Stimulated activated CD4-positive, alpha-beta T cell treated with anti-CD3 and anti-CD28 coated beads, Interleukin-15, amount 100 ng/mL, for 24 hours (primary cell): ENCODE measurements around the gene CDC20B.
"Not testable (repeated sequence)": the region's sequence is repeated elsewhere in the genome, so short reads cannot be mapped to it uniquely, and the experiment has no call there.

ENCODE experiments used
- DNase-seq: peaks from one replicate; pipeline ENCODE4 v3.0.0-alpha.2; 2020

The CDC20B gene

GRCh38 chr5:55104036-55104772 lies 68.8 kb downstream of the CDC20B start:
- no peak for DNase-seq

DNA sequence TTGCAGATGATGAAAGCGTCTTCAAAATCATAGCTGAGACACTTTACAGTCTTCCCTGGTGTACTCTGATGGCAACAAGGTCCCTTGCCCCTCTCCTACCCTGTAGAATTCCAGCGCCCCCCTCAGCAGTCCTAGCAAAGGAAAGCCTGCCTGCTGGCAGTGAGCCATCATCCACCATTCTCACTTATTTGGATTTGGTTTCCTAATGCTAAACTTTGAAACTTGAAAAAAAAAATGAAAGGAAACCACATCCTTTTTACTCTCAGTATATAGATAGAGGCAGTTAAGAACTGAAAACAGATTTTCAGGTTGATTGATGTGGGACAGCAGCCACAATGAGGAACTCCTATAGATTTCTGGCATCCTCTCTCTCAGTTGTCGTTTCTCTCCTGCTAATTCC lies 70.6 kb downstream of the CDC20B start, which contains the start of gene GZMA:
Gene GZMA, plus strand, starts transcription at position 299 of the 400 bp plus-strand sequence. Its CDS starts 37 bp downstream, at position 336.
- DNase-seq, result peak; percentile 34

GRCh38 chr5:55101556-55102276 lies 71.3 kb downstream of the CDC20B start:
- no peak for DNase-seq

GRCh38 chr5:55101148-55101547 lies 71.8 kb downstream of the CDC20B start:
- not testable (repeated sequence) for DNase-seq

GRCh38 chr5:55096861-55097260 lies 76.1 kb downstream of the CDC20B start:
- no peak for DNase-seq

DNA sequence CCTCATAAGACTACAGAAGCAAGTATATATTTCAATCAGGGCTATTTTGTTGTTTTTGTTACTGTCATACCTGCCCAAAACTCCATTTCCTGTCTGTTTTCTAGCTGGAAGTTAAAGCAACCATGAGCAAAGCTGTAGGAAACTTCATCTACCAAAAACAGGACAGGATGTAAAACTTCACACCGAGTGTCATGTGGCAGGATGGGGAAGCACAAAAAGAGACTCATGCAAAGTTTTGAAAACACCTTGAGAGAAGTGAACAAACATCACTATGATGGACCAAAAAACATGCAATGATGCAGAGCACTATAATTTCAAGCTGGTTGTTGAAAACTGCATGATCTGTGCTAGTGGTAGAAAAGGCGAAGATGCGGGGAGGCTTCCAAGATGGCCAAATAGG lies 76.8 kb downstream of the CDC20B start:
- DNase-seq, result no peak

DNA sequence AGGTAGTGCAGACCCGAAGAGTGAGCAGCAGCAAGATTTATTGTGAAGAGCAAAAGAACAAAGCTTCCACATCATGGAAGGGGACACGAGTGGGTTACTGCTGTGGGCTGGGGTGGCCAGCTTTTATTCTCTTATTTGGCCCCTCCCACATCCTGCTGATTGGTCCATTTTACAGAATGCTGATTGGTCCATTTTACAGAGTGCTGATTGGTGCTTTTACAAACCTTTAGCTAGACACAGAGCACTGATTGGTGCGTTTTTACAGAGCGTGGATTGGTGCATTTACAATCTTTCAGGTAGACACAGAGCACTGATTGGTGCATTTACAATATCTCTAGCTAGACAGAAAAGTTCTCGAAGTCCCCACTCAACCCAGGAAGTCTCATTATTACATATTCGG lies 82.0 kb downstream of the CDC20B start:
- DNase-seq, result not testable (repeated sequence)

GRCh38 chr5:55089301-55089700 lies 83.7 kb downstream of the CDC20B start:
- not testable (repeated sequence) for DNase-seq

GRCh38 chr5:55081541-55081940 lies 91.4 kb downstream of the CDC20B start:
- DNase-seq, result no peak

DNA sequence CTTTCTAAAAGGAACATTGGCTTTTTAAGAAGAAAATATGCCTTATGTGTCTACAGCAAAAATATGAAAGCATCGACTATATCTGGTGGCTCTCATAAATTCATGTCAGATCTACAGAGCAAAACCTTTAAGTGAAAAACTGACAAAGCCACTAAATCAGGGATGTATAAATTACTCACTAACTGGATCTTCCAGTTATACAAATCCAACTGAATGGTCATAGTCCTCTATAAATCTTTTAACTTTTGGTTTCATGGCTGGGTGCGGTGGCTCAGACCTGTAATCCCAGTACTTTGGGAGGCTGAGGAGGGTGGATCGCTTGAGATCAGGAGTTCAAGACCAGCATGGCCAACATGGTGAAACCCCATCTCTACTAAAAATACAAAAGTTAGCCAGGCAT lies 99.8 kb downstream of the CDC20B start:
- no peak for DNase-seq

DNA sequence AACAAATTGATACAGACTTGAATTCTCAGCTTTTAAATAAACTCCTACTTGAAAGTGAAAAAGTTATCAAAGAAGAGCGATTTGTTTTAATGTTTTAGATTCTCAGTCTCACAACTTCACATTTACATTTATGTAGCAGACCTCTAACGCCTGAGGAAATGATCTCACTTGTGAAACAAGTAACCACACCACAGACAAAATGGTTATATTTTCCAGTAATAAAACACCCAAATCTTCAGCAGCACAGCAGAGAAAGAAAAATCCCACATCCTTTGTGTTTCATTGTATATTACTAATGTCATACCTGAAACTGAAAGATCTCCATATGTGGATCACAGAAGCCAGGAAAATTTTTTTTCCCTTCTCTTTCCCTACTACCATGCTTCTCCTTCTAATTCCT lies 100.3 kb downstream of the CDC20B start:
- DNase-seq, result no peak

DNA sequence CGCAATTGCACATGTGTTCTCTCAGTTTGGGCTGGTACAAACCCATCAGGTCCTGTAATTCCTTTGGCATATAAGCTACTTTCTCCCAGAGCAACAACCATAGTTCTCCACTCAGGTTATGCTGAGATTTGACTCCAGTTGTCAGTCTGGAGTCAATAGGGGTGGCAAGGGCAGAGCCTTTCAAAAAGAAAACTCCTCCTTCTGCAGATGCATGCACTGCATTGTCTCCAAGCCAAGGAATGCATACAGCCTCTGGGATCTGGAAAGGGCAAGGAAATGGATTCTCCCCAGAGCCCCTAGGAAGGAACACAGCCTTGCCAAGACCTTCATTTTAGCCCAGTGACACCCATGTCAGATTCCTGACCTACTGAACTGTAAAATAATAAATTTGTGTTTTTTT lies 101.6 kb downstream of the CDC20B start:
- no peak for DNase-seq

DNA sequence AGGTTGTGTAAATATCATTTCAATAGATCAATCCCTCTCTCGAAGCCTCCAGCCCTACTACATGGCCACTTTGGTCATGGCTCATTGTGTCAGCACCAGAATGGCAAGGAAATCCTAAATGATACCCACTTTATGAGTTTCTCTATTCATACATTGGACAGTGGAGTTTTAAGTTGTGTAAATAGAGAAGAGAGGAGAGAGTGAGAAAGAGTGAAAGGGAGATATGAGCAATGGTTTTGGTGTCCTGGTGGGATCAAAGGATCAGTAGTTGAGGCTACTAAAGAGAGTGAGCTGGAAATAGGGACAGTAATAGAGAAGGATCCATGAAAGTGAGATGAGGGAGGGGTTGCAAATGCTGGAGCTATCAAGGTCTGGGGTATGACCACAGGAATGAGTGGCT lies 102.0 kb downstream of the CDC20B start:
- no peak for DNase-seq

DNA sequence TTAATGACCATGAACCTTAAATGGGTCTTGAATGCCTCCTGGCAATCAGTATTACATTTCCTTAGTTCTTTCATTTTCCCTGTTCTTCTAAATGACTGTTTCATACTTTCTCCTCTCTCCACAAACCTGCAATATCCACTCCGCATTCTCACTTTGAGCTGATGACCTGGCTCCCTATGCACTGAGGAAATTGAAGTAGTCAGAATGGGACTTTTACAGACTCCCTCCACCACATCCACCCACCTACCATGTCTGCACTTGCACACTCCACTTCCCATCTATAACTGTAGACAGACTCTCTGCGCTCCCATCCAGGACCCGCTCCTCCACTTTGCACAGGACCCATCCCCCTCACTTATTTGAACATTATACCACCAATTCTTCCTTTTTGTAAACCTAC lies 106.7 kb downstream of the CDC20B start:
- DNase-seq, result no peak

DNA sequence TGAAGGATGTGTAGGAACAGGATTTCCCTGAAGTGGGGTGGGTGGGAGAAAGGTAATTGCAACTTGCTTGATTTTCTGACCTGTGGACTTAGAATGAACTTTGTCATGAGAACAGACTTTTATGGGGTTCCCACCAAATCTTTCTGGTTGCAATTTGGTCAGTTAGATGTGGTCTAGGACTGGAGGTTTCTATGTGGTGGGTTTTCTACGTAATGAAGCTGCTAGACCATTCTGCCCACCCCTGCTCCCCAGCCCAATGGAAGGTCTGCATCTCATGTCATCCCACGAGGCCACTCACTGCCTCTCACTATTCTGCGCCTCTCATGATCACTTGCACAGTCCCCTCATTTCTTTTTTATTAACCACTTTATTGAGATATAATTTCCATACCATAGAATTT lies 108.5 kb downstream of the CDC20B start:
- DNase-seq, result no peak

DNA sequence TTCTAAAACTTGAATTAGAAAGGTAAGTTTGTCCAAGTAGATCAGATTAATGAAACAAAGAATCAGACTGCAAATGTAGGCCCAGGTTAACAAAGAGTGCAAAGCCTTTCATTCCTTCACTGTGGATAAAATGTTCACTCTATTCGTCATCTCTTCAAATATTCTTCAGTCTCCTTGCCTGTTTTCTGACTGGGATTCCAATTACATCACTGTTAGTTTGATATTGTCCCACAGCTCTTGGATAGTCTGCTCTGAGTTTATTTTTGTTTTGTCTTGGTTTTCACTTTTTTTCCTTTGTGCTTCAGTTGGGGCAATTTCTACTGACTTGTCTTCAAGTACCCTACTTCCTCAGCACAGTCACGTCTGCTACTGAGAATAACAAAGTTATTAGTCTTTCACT lies 109.1 kb downstream of the CDC20B start:
- DNase-seq, result no peak

DNA sequence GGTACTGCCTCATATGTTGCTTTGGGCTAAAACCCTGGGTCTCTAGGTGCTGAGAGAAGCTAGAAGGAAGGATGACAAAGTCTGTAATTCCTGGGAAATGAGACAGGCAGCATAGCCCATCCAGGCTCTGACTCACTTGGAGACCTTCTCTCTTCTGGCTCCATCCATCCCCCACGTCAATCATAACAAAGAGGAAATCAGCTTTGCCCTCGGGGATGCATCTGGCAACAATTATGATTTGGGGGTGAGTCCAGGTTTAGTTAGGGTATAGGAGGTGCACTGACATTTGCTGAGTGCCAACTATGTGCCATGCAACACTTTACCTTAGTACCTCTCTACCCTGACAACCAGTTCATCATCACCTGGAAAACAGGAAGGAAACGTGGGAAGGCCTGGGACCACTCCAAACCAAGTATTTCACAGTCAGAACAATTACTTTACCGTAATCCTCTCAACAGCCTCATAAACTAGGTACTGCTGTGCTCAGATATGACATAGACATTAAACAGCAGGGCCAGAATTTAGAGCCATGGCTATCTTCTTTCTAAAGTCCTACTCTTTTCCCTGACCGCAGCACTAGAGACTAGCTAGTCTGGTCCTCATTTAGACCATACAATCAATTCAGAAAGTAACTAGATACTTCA lies 109.6 kb downstream of the CDC20B start:
- no peak for DNase-seq
